Natural killer cell (primary cell): ENCODE measurements around the gene FOXP1. TPM values are rescaled to one million over a fixed set of nuclear protein-coding genes. Genes with fewer than 3 reads are reported as not detected.

Experiments used
- ATAC-seq, 3 donors: fragments of 150-1000 bp in 2 of 3; fragments of 200-7000 bp in 1 of 3; cut with Tn5 transposase; 1 replicate in 1 of 3; 2 replicates in 2 of 3; pipeline ENCODE4 v1.10.0; 2021; ENCODE audit warnings: mild to moderate bottlenecking in 2 of 3, moderate library complexity in 2 of 3
- DNase-seq, 2 donors: peaks; one replicate each; pipeline versions ENCODE4 v3.0.0 to v3.0.0-alpha.2; 2013 to 2021; ENCODE audit warnings: mixed read lengths in 1 of 2
- H3K27ac ChIP-seq: one replicate; pipeline ENCODE4 v1.5.1; 2013; ENCODE audit warnings: mild to moderate bottlenecking, low read length
- H3K27me3 ChIP-seq: one replicate; pipeline ENCODE4 v1.6.1; 2013; ENCODE audit warnings: low read length; ENCODE audit not compliant: control insufficient read depth, insufficient read depth
- H3K36me3 ChIP-seq: one replicate; pipeline ENCODE4 v1.6.1; 2013; ENCODE audit warnings: low read length; ENCODE audit not compliant: control insufficient read depth, insufficient read depth
- H3K4me1 ChIP-seq: one replicate; pipeline ENCODE4 v1.6.1; 2013; ENCODE audit warnings: low read length; ENCODE audit not compliant: control insufficient read depth, insufficient read depth
- H3K4me3 ChIP-seq: one replicate; pipeline ENCODE4 v1.5.1; 2013; ENCODE audit warnings: low read length
- H3K9me3 ChIP-seq: one replicate; pipeline ENCODE4 v1.6.1; 2013; ENCODE audit warnings: low read length; ENCODE audit not compliant: control insufficient read depth, insufficient read depth
- H3K27ac Mint-ChIP-seq, 2 donors: one replicate each; pipeline ENCODE4 v1.8.0; 2022; ENCODE audit warnings: mild to moderate bottlenecking in 2 of 2, mixed read lengths in 2 of 2, moderate library complexity in 1 of 2
- H3K27me3 Mint-ChIP-seq, 2 donors: one replicate each; pipeline ENCODE4 v1.8.0; 2022; ENCODE audit warnings: low read depth in 2 of 2, mixed read lengths in 2 of 2
- H3K36me3 Mint-ChIP-seq: one replicate; pipeline ENCODE4 v1.8.0; 2022; ENCODE audit warnings: mixed read lengths
- H3K4me1 Mint-ChIP-seq, 2 donors: one replicate each; pipeline ENCODE4 v1.8.0; 2022; ENCODE audit warnings: mixed read lengths in 2 of 2
- H3K4me3 Mint-ChIP-seq: one replicate; pipeline ENCODE4 v1.8.0; 2022; ENCODE audit warnings: mild to moderate bottlenecking, moderate library complexity, mixed read lengths
- H3K9me3 Mint-ChIP-seq, 2 donors: one replicate each; pipeline ENCODE4 v1.8.0; 2022; ENCODE audit warnings: mixed read lengths in 2 of 2
- CTCF ChIP-seq: fragments of 200-600 bp; IDR thresholded peaks from one replicate; pipeline ENCODE4 v1.8.0; 2022; ENCODE audit warnings: antibody characterized with exemption
- WGBS: methylation state at CpG from one replicate; pipeline ENCODE4 v1.1.7; 2013; ENCODE audit warnings: missing lambda C conversion rate; ENCODE audit not compliant: insufficient coverage; 5-methylcytosine and 5-hydroxymethylcytosine counted together
- intact Hi-C: fragments of 100-400 bp; cut with micrococcal nuclease; formaldehyde crosslinking; loops from one replicate; pipeline ENCODE4 v1.14.2; 2022
- total RNA-seq, 4 donors: library from RNA; stranded (reverse); fragments of 120-200 nt in 1 of 4; gene quantifications; one replicate each; pipeline versions ENCODE4 v1.2.3 to v1.2.4, GENCODE V29; 2013 to 2022

The FOXP1 gene
- total RNA-seq, 3 donors from 2014 or later (not counting 1 experiment from before 2014, with no cell fraction given), result 166 to 185 (median 166) TPM

DNA sequence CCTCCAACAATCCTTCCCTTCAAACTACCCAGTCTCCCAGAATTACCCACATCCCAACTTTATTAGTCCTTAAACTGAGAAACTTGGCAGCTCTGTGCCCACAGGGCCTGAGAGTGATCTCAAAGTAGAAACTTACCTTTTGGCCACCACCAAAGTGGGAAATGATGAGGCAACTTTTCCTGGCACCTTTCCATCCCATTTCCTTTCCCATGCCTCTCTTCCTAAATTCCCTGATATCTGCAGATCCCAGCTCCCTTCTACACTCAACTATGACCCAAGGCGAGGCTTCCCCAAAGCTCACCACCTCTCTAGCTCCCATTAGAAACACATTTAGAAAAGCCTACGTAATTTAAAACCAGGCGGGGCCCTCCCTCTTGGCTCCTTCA lies 271.9 kb downstream of the FOXP1 start:
- no peaks in the 10 kb centered on the region for H3K36me3 ChIP-seq
- WGBS, result 87% methylated on average over 3 of the region's 3 CpGs
- no peak overlapping the region for H3K4me3 ChIP-seq
- Mint-ChIP-seq H3K36me3 (no peaks in the 10 kb centered on the region), H3K27me3 (no peaks in the 10 kb centered on the region), H3K4me1 (peaks cover 16 to 18% of the 10 kb centered on the region in 2 donors), H3K27ac (no peak overlapping the region), H3K9me3 (no peaks in the 10 kb centered on the region), H3K4me3 (no peak overlapping the region)
- ATAC-seq (no peak), DNase-seq (no peak)
- peaks cover 2% of the 10 kb centered on the region for H3K4me1 ChIP-seq
- H3K27me3 ChIP-seq, result no peaks in the 10 kb centered on the region
- TF ChIP-seq CTCF, result no peak
- H3K9me3 ChIP-seq, result no peaks in the 10 kb centered on the region
- H3K27ac ChIP-seq, result no peak overlapping the region
- intact Hi-C loops, result no loop called here

DNA sequence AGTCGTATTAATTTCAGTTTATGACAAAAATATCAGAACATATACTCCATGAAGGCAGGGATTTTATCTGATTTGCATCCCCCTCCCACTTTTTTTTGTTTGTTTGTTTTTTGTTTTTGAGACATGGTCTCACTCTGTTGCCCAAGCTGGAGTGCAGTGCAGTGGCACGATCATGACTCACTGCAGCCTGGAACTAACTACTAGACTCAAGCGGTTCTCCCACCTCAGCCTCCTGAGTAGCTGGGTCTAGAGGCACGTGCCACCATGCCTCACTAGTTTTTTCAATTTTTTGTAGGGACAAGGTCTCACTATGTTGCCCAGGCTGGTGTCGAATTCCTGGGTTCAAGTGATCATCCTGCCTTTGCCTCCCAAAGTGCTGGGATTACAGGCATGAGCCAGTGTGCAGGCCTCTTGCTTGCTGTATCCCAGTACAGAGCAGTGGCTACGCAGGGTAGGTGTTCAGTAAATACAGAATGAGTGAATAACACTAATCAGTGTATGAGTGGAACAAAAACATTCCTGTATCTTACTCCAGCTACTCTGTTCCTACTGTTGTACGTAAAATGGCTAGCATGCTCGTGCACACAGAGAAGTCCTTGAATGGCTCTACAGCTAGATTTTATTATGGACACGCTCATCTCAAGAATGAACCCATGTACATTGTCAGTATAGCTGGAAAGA lies 272.4 kb downstream of the FOXP1 start:
- peaks cover 22 to 23% of the 10 kb centered on the region in 2 donors for H3K4me1 Mint-ChIP-seq
- no peak for ATAC-seq
- H3K27me3 Mint-ChIP-seq, result no peaks in the 10 kb centered on the region
- no peak for TF ChIP-seq CTCF
- H3K4me3 Mint-ChIP-seq, result no peak overlapping the region
- H3K36me3 ChIP-seq, result no peaks in the 10 kb centered on the region
- no peaks in the 10 kb centered on the region for H3K9me3 ChIP-seq
- H3K4me3 ChIP-seq, result no peak overlapping the region
- H3K4me1 ChIP-seq, result peaks cover 3% of the 10 kb centered on the region
- intact Hi-C loops, result no loop called here
- H3K9me3 Mint-ChIP-seq, result no peaks in the 10 kb centered on the region
- no peak overlapping the region for H3K27ac Mint-ChIP-seq
- 91% methylated on average over 9 of the region's 9 CpGs for WGBS
- no peaks in the 10 kb centered on the region for H3K27me3 ChIP-seq
- H3K27ac ChIP-seq, result no peak overlapping the region
- H3K36me3 Mint-ChIP-seq, result no peaks in the 10 kb centered on the region
- DNase-seq, result no peak

DNA sequence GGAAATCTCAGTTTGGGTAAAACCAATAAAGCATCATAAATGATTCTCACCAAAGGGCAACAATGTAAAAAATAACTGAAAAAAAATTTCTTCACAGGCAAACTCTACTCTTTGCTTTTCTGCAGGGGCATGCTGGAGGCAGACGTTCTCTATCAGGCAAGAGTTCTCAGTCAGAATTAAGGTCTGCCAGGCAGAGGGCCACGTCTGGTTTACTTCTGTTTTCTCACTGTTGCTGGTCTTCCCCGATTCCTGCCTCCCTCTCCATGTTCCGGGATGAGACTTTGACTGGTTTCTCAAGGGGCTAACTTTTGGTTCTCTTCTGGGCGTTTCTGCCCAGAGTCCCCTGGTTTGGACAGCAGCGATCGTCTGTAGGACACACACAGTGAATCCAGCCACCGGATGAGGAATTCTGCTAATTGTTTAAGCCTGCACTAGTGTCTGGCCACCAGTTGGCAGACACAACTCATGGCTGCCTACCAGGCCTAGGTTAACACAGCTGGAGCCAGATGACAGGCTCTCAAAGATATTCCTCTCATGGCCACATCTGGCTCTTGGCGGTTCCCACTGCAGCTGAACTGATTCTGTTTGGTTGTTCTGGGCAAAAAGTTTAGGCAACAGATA lies 273.1 kb downstream of the FOXP1 start:
- Mint-ChIP-seq H3K27me3 (no peaks in the 10 kb centered on the region), H3K4me1 (peaks cover 28 to 29% of the 10 kb centered on the region in 2 donors), H3K27ac (peak overlapping the region in 1 of 2 donors; percentile 51), H3K9me3 (no peaks in the 10 kb centered on the region), H3K36me3 (no peaks in the 10 kb centered on the region), H3K4me3 (no peak overlapping the region)
- 76% methylated on average over 9 of the region's 9 CpGs for WGBS
- Histone ChIP-seq H3K36me3 (no peaks in the 10 kb centered on the region), H3K27me3 (no peaks in the 10 kb centered on the region), H3K4me1 (peaks cover 9% of the 10 kb centered on the region), H3K9me3 (no peaks in the 10 kb centered on the region), H3K27ac (no peak overlapping the region), H3K4me3 (no peak overlapping the region)
- DNase-seq, result peak in 1 of 2 donors; percentile 23
- no peak for ATAC-seq
- TF ChIP-seq CTCF, result no peak
- intact Hi-C loops, result no loop called here
